Measurements from ENCODE around the gene MRPL37. TPM values are rescaled to one million over a fixed set of nuclear protein-coding genes. Genes with fewer than 3 reads are reported as not detected.

Gene MRPL37
- total and polyA plus RNA-seq, 2 of the 8 experiments (the other 6 are each of a cell fraction or from before 2014, with no cell fraction given) = 45.5 to 126 TPM

DNA sequence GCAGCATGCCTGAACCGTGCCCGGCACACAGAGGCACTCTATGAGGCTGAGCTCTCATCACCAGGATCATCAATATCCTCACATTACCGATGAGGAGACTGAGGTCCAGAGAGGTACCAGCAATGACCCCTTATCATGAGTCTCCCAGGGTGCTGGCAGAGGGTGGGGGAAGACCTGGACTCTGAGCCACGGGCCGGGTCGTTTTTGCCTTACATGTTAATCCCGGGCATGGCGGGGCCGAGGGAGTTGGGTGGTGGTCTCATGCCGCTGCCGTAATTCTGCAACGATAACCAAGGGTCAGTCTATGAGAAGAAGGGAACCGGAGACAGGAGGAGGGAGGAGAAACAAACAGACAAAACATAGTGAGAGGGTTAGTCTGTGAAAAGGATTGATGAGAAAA, 43.1 kb downstream of the MRPL37 start:
- Histone ChIP-seq H4K8ac (ENCODE audit: extremely low read depth, insufficient read depth, low read length) (no peak overlapping the region), H3K79me2 (ENCODE audit: control insufficient read depth in 1 of 2, insufficient read depth in 2 of 2, low read length in 2 of 2) (no peaks in the 10 kb centered on the region), H3K14ac (ENCODE audit: insufficient read length) (no peak overlapping the region), H2BK12ac (ENCODE audit: low read depth, low read length) (no peak overlapping the region), H4K91ac (replicated peaks; ENCODE audit: insufficient read length, low read length) (no peak overlapping the region), H3K4me1 (replicated peaks in 1 of 4; ENCODE audit: control insufficient read depth in 3 of 4, insufficient read depth in 4 of 4, low read length in 3 of 4) (no peaks in the 10 kb centered on the region), H2AFZ (ENCODE audit: low read length) (no peak overlapping the region), H2BK5ac (ENCODE audit: low read depth, low read length) (no peak overlapping the region), H2BK15ac (ENCODE audit: low read length) (no peak overlapping the region), H3K23me2 (ENCODE audit: low read depth, low read length) (no peaks in the 10 kb centered on the region), H2AK5ac (ENCODE audit: low read depth, low read length) (no peak overlapping the region), H3K23ac (ENCODE audit: insufficient read length) (no peak overlapping the region), H2BK20ac (ENCODE audit: low read length) (no peak overlapping the region), H3K79me1 (ENCODE audit: low read depth, low read length) (no peaks in the 10 kb centered on the region), H3K18ac (ENCODE audit: extremely low read depth, low read length) (no peak overlapping the region), H3K4me3 (ENCODE audit: extremely low read depth in 1 of 4, insufficient read depth in 2 of 4, low read depth in 3 of 4, low read length in 4 of 4) (no peak overlapping the region), H4K20me1 (replicated peaks in 1 of 2; ENCODE audit: control insufficient read depth in 1 of 2, insufficient read depth in 2 of 2, low read length in 2 of 2) (peaks cover 3 to 10% of the 10 kb centered on the region in 2 experiments), H2BK120ac (replicated peaks; ENCODE audit: low read depth, low read length) (no peak overlapping the region), H3K36me3 (ENCODE audit: control insufficient read depth in 2 of 4, insufficient read depth in 4 of 4, low read length in 3 of 4) (peaks cover 3 to 37% (median 16%) of the 10 kb centered on the region in 4 experiments; a peak in 7 of 8 replicates), H3K4ac (replicated peaks; ENCODE audit: insufficient read length, low read depth, low read length) (no peak overlapping the region), H3K9ac (replicated peaks in 1 of 4; ENCODE audit: extremely low read depth in 1 of 4, low read depth in 3 of 4, low read length in 3 of 4) (no peak overlapping the region), H3K27ac (ENCODE audit: low read depth, low read length) (no peak overlapping the region), H3K56ac (replicated peaks; ENCODE audit: insufficient read length, low read depth, low read length) (no peak overlapping the region), H3K9me3 (ENCODE audit: insufficient read depth in 2 of 2, low read depth in 1 of 2, low read length in 1 of 2) (no peaks in the 10 kb centered on the region), H3K4me2 (ENCODE audit: insufficient read depth in 1 of 2, low read depth in 2 of 2, low read length in 2 of 2) (no peak overlapping the region), H4K5ac (ENCODE audit: insufficient read length, low read depth, low read length) (no peak overlapping the region), H3K27me3 (replicated peaks in 1 of 4; ENCODE audit: control insufficient read depth in 3 of 4, extremely low read depth in 1 of 4, insufficient read depth in 3 of 4, low read length in 3 of 4) (no peaks in the 10 kb centered on the region; a peak in 1 of 7 replicates)
- no peak for DNase-seq (ENCODE audit: low read depth in 1 of 2, low spot score in 2 of 2)
- 95% methylated on average over 13 of the region's 13 CpGs; no CpG with 5 or more reads in 1 of the 2 experiments for WGBS, 2 experiments (ENCODE audit: extremely low coverage in 1 of 2, insufficient coverage in 1 of 2, insufficient read length in 1 of 2, insufficient replicate concordance in 2 of 2, low coverage in 1 of 2, low lambda C conversion rate in 2 of 2, missing lambda C conversion rate in 1 of 2)
- no peak for TF ChIP-seq BCL11A (IDR thresholded peaks at IDR 0.05; ENCODE audit: low read depth in 2 of 2, low read length in 2 of 2)
- no peak for TF ChIP-seq KDM5A (IDR thresholded peaks at IDR 0.05; ENCODE audit: low read length)
- ChIA-PET POLR2A (ENCODE audit: partially characterized antibody) (no interaction called here), CTCF (ENCODE audit: partially characterized antibody) (no interaction called here)
- FAIRE-seq = no peak

All from H1 (cell line).